IMR-90 (cell line): ENCODE results near the gene PRPF8. TPM values are rescaled to one million over a fixed set of nuclear protein-coding genes. Genes with fewer than 3 reads are reported as not detected.

ENCODE experiments used
- ATAC-seq: fragments of 200-7000 bp; cut with Tn5 transposase; 2 replicates; pipeline ENCODE4 v1.9.1; 2020; ENCODE audit warnings: low read depth, mild to moderate bottlenecking, moderate library complexity
- BruUV-seq: library from RNA; stranded (reverse); fragments of 400-500 nt; replicated peaks from 2 replicates; lab custom pipeline; 2021; lab: Mats Ljungman, UMichigan
- CTCF ChIA-PET: fragments of 300-600 bp; formaldehyde crosslinking; extraction: SDS; loops from one replicate; lab custom pipeline; 2021; ENCODE audit warnings: antibody characterized with exemption; lab: Yijun Ruan, JAX
- POLR2A ChIA-PET: fragments of 300-600 bp; sonication (Branson Sonifier 250); formaldehyde crosslinking; loops from one replicate; lab custom pipeline; 2022; ENCODE audit warnings: antibody characterized with exemption; ENCODE audit not compliant: unreplicated experiment; lab: Charles Lee
- DNase-seq: peaks from one replicate; pipeline ENCODE4 v3.0.0; 2013
- H2AFZ ChIP-seq: replicated peaks from 2 replicates; pipeline ENCODE3; 2013; ENCODE audit warnings: low read length, mild to moderate bottlenecking; ENCODE audit not compliant: poor library complexity
- H2AK5ac ChIP-seq: 2 replicates; pipeline ENCODE4 v1.6.1; 2013; ENCODE audit warnings: low read depth, low read length, inconsistent platforms
- H2AK9ac ChIP-seq: replicated peaks from 2 replicates; pipeline ENCODE3; 2013; ENCODE audit warnings: mild to moderate bottlenecking, low read depth, low read length, moderate library complexity; ENCODE audit not compliant: poor library complexity
- H2BK120ac ChIP-seq: 2 replicates; pipeline ENCODE4 v1.6.1; 2013; ENCODE audit warnings: low read depth, low read length, inconsistent platforms
- H2BK15ac ChIP-seq: 3 replicates; pipeline ENCODE4 v1.6.1; 2013; ENCODE audit warnings: low read depth, low read length, inconsistent platforms
- H2BK20ac ChIP-seq: 2 replicates; pipeline ENCODE4 v1.6.1; 2013; ENCODE audit warnings: low read depth, mild to moderate bottlenecking, inconsistent platforms, low read length, moderate library complexity
- H2BK5ac ChIP-seq: 2 replicates; pipeline ENCODE4 v1.6.1; 2013; ENCODE audit warnings: mild to moderate bottlenecking, low read depth, low read length, inconsistent platforms; ENCODE audit not compliant: poor library complexity, severe bottlenecking
- H3K14ac ChIP-seq: replicated peaks from 2 replicates; pipeline ENCODE4 v1.6.1; 2013; ENCODE audit warnings: low read depth, low read length, inconsistent platforms
- H3K18ac ChIP-seq: 2 replicates; pipeline ENCODE4 v1.6.1; 2013; ENCODE audit warnings: low read depth, low read length, control low read depth
- H3K23ac ChIP-seq: 2 replicates; pipeline ENCODE4 v1.6.1; 2013; ENCODE audit warnings: low read depth, low read length, inconsistent platforms
- H3K27ac ChIP-seq: 2 replicates; pipeline ENCODE4 v1.5.1; 2013; ENCODE audit warnings: mild to moderate bottlenecking, control low read depth, low read length; ENCODE audit not compliant: insufficient read depth
- H3K27me3 ChIP-seq: 2 replicates; pipeline ENCODE4 v1.6.1; 2013; ENCODE audit warnings: low read length; ENCODE audit not compliant: control insufficient read depth, insufficient read depth
- H3K36me3 ChIP-seq: 2 replicates; pipeline ENCODE4 v1.6.1; 2013; ENCODE audit warnings: low read length, mixed read lengths; ENCODE audit not compliant: control insufficient read depth, insufficient read depth
- H3K4ac ChIP-seq: 2 replicates; pipeline ENCODE4 v1.6.1; 2013; ENCODE audit warnings: low read depth, low read length, inconsistent platforms
- H3K4me1 ChIP-seq: 2 replicates; pipeline ENCODE4 v1.6.1; 2013; ENCODE audit warnings: low read length, mixed read lengths; ENCODE audit not compliant: control insufficient read depth, insufficient read depth
- H3K4me2 ChIP-seq: 2 replicates; pipeline ENCODE4 v1.6.1; 2013; ENCODE audit warnings: low read depth, mild to moderate bottlenecking, control low read depth, low read length, moderate library complexity
- H3K4me3 ChIP-seq: 2 replicates; pipeline ENCODE4 v1.5.1; 2013; ENCODE audit warnings: low read depth, mild to moderate bottlenecking, control low read depth, low read length, moderate library complexity; ENCODE audit not compliant: insufficient read depth
- H3K56ac ChIP-seq: 2 replicates; pipeline ENCODE4 v1.6.1; 2013; ENCODE audit warnings: low read length, inconsistent platforms; ENCODE audit not compliant: insufficient read depth; ENCODE audit errors: extremely low read depth
- H3K79me1 ChIP-seq, 2 experiments: 2 replicates each; pipeline ENCODE4 v1.6.1; 2013; ENCODE audit warnings: low read length in 2 of 2, inconsistent platforms in 1 of 2, low read depth in 1 of 2
- H3K9ac ChIP-seq: 2 replicates; pipeline ENCODE4 v1.6.1; 2013; ENCODE audit warnings: low read depth, low read length, control low read depth
- H3K9me1 ChIP-seq: 2 replicates; pipeline ENCODE4 v1.6.1; 2013; ENCODE audit warnings: low read length, inconsistent platforms; ENCODE audit not compliant: insufficient read depth
- H3K9me3 ChIP-seq: 2 replicates; pipeline ENCODE4 v1.6.1; 2013; ENCODE audit warnings: low read length; ENCODE audit not compliant: control insufficient read depth, insufficient read depth
- H4K20me1 ChIP-seq: 2 replicates; pipeline ENCODE4 v1.6.1; 2013; ENCODE audit warnings: low read length, inconsistent platforms; ENCODE audit not compliant: insufficient read depth
- H4K5ac ChIP-seq: 2 replicates; pipeline ENCODE4 v1.6.1; 2013; ENCODE audit warnings: mild to moderate bottlenecking, low read depth, low read length, control low read depth
- H4K8ac ChIP-seq, 2 experiments: 2 replicates each; pipeline ENCODE4 v1.6.1; 2013; ENCODE audit warnings: low read depth in 2 of 2, low read length in 2 of 2, control low read depth in 1 of 2, inconsistent platforms in 1 of 2
- H4K91ac ChIP-seq: 2 replicates; pipeline ENCODE4 v1.6.1; 2013; ENCODE audit warnings: low read depth, low read length, inconsistent platforms; ENCODE audit not compliant: insufficient read depth
- BHLHE40 ChIP-seq: fragments of 150-350 bp; IDR thresholded peaks from 2 replicates; pipeline ENCODE4 v1.6.1; 2016; ENCODE audit warnings: mild to moderate bottlenecking, low read depth, low read length
- CEBPB ChIP-seq: IDR thresholded peaks from 2 replicates; pipeline ENCODE4 v1.6.1; 2012; ENCODE audit warnings: low read depth, low read length, improper control_type of control experiment
- CHD1 ChIP-seq: IDR thresholded peaks from 2 replicates; pipeline ENCODE4 v1.6.1; 2012; ENCODE audit warnings: low read depth, low read length, improper control_type of control experiment
- FOS ChIP-seq: fragments of 150-350 bp; IDR thresholded peaks from 2 replicates; pipeline ENCODE4 v1.6.1; 2016; ENCODE audit warnings: low read depth, low read length
- MAFK ChIP-seq: IDR thresholded peaks from 2 replicates; pipeline ENCODE4 v1.6.1; 2012; ENCODE audit warnings: low read depth, low read length, improper control_type of control experiment
- MAZ ChIP-seq: IDR thresholded peaks from 2 replicates; pipeline ENCODE4 v1.6.1; 2012; ENCODE audit warnings: low read depth, mild to moderate bottlenecking, low read length, improper control_type of control experiment, moderate library complexity, borderline replicate concordance
- MXI1 ChIP-seq: IDR thresholded peaks from 2 replicates; pipeline ENCODE4 v1.6.1; 2012; ENCODE audit warnings: low read depth, mild to moderate bottlenecking, low read length, moderate library complexity, borderline replicate concordance
- NFE2L2 ChIP-seq: fragments of 150-350 bp; IDR thresholded peaks from 2 replicates; pipeline ENCODE4 v1.6.1; 2016; ENCODE audit warnings: low read depth, mild to moderate bottlenecking, low read length
- POLR2A ChIP-seq: IDR thresholded peaks from 2 replicates; pipeline ENCODE4 v1.6.1; 2012; ENCODE audit warnings: mild to moderate bottlenecking, low read depth, low read length
- RAD21 ChIP-seq: IDR thresholded peaks from 2 replicates; pipeline ENCODE4 v1.6.1; 2012; ENCODE audit warnings: low read length, improper control_type of control experiment
- RCOR1 ChIP-seq: IDR thresholded peaks from 2 replicates; pipeline ENCODE4 v1.6.1; 2012; ENCODE audit warnings: mild to moderate bottlenecking, low read length, improper control_type of control experiment; ENCODE audit not compliant: insufficient replicate concordance
- RFX5 ChIP-seq: IDR thresholded peaks from 2 replicates; pipeline ENCODE4 v1.8.0; 2012; ENCODE audit warnings: low read depth, mild to moderate bottlenecking, low read length, moderate library complexity
- SMC3 ChIP-seq: fragments of 150-350 bp; IDR thresholded peaks from 2 replicates; pipeline ENCODE4 v1.6.1; 2016; ENCODE audit warnings: low read depth, mild to moderate bottlenecking, antibody characterized with exemption, low read length, moderate library complexity
- USF2 ChIP-seq: fragments of 150-350 bp; IDR thresholded peaks from 2 replicates; pipeline ENCODE4 v1.6.1; 2017; ENCODE audit warnings: mild to moderate bottlenecking, antibody characterized with exemption, low read length, low read depth
- WGBS, 2 experiments: methylation state at CpG; one replicate each; pipeline versions ENCODE4 v1.1.5 to v1.1.7; 2013; ENCODE audit warnings: missing lambda C conversion rate in 2 of 2; ENCODE audit not compliant: insufficient read length in 1 of 2; ENCODE audit errors: extremely low coverage in 2 of 2; 5-methylcytosine and 5-hydroxymethylcytosine counted together
- dilution Hi-C: fragments of 300-500 bp; cut with HindIII; formaldehyde crosslinking; loops from one replicate; pipeline ENCODE4 v1.14.3; 2018; ENCODE audit warnings: low sequenced_read_pairs; ENCODE audit not compliant: unreplicated experiment
- in situ Hi-C: fragments of 300-500 bp; cut with MboI; formaldehyde crosslinking; loops from 3 replicates; pipeline ENCODE4 v1.14.3; 2019; ENCODE audit warnings: low sequenced_read_pairs, inconsistent platforms, mixed read lengths
- intact Hi-C: fragments of 100-400 bp; cut with micrococcal nuclease; formaldehyde crosslinking; loops from 2 replicates; pipeline ENCODE4 v1.10.0; 2022
- polyA plus RNA-seq, 3 experiments: library from polyadenylated mRNA; depleted of rRNA; stranded (reverse); fragments of >200 nt; gene quantifications; 2 replicates each; pipeline ENCODE4 v1.2.3, GENCODE V29; 2012; ENCODE audit warnings: low replicate concordance in 1 of 3
- total RNA-seq: library from RNA; depleted of rRNA; stranded (reverse); fragments of >200 nt; gene quantifications from 2 replicates; pipeline ENCODE4 v1.2.3, GENCODE V29; 2012
- TF ChIP-seq, protein P1 (sequence below): conservative IDR thresholded peaks from 2 replicates; pipeline ENCODE4 v1.5.1; 2012; ENCODE audit warnings: mild to moderate bottlenecking, low read depth, low read length, improper control_type of control experiment
- TF ChIP-seq, protein P2 (sequence below): fragments of 150-350 bp; IDR thresholded peaks from 2 replicates; pipeline ENCODE4 v1.6.1; 2016; ENCODE audit warnings: low read depth, mild to moderate bottlenecking, low read length, moderate library complexity, borderline replicate concordance

PRPF8 gene
- total and polyA plus RNA-seq, 2 of the 4 experiments (the other 2 are of a cell fraction), result 141 to 160 TPM

DNA sequence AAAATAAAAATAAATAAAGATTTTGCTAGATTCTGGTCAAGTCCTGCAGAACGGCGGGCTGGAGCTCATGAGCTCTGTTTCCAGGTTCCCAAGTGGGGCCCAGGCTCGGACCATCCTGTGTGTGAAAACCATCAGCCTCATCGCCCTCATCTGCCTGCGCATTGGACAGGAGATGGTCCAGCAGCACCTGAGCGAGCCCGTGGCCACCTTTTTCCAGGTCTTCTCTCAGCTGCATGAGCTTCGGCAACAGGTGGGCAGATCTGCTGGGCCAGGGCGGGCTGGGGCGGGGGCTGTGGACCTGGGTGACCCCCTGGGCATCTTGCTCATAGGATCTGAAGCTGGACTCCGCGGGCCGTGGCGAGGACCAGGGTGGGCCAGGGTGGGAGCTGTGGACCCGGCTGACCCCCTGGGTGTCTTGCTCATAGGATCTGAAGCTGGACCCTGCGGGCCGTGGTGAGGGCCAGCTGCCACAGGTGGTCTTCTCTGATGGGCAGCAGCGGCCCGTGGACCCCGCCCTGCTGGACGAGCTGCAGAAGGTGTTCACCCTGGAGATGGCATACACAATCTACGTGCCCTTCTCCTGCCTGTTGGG lies 47.7 kb upstream of the PRPF8 start:
- no peak for ATAC-seq
- dilution Hi-C loops, result no loop called here
- no peak for DNase-seq
- Histone ChIP-seq H3K4me2 (no peak overlapping the region), H3K79me1 (peaks cover 0 to 13% of the 10 kb centered on the region in 2 experiments; a peak in 1 of 4 replicates), H3K23ac (no peak overlapping the region), H3K9me1 (peaks cover 4% of the 10 kb centered on the region; the same call in 1 of the 2 replicates), H4K91ac (no peak overlapping the region), H2AK9ac (no peak overlapping the region), H3K27me3 (no peaks in the 10 kb centered on the region), H3K4me3 (no peak overlapping the region), H2BK120ac (no peak overlapping the region), H3K56ac (no peak overlapping the region), H3K9me3 (no peaks in the 10 kb centered on the region), H4K20me1 (no peaks in the 10 kb centered on the region), H3K9ac (no peak overlapping the region), H3K14ac (no peak overlapping the region), H2BK20ac (no peak overlapping the region), H4K5ac (no peak overlapping the region), H4K8ac (no peak overlapping the region), H2BK15ac (no peak overlapping the region), H3K27ac (no peak overlapping the region), H3K4ac (no peak overlapping the region), H3K18ac (no peak overlapping the region), H2AFZ (no peak overlapping the region), H3K4me1 (peaks cover 8% of the 10 kb centered on the region), H2BK5ac (no peak overlapping the region), H2AK5ac (no peak overlapping the region), H3K36me3 (peaks cover 31% of the 10 kb centered on the region)
- ChIA-PET POLR2A (interaction anchor here (0.5 kb wide), 1 partner anchor 97 kb away, joined by 3 read pairs; the partner anchor contains the start of genes RPA1 and SMYD4), CTCF (no interaction called here)
- intact Hi-C loops, result no loop called here
- WGBS, 2 experiments, result 93% methylated on average over 15 of the region's 22 CpGs; no CpG with 5 or more reads in 1 of the 2 experiments
- BruUV-seq, result no TSS peak
- no peak for TF ChIP-seq FOS
- TF ChIP-seq RAD21, result no peak
- TF ChIP-seq CEBPB, result no peak
- TF ChIP-seq BHLHE40, result no peak
- TF ChIP-seq, protein P1, sequence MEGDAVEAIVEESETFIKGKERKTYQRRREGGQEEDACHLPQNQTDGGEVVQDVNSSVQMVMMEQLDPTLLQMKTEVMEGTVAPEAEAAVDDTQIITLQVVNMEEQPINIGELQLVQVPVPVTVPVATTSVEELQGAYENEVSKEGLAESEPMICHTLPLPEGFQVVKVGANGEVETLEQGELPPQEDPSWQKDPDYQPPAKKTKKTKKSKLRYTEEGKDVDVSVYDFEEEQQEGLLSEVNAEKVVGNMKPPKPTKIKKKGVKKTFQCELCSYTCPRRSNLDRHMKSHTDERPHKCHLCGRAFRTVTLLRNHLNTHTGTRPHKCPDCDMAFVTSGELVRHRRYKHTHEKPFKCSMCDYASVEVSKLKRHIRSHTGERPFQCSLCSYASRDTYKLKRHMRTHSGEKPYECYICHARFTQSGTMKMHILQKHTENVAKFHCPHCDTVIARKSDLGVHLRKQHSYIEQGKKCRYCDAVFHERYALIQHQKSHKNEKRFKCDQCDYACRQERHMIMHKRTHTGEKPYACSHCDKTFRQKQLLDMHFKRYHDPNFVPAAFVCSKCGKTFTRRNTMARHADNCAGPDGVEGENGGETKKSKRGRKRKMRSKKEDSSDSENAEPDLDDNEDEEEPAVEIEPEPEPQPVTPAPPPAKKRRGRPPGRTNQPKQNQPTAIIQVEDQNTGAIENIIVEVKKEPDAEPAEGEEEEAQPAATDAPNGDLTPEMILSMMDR, result no peak
- TF ChIP-seq USF2, result no peak
- TF ChIP-seq NFE2L2, result no peak
- TF ChIP-seq CHD1, result no peak
- TF ChIP-seq MAFK, result no peak
- TF ChIP-seq RFX5, result no peak
- TF ChIP-seq, protein P2, sequence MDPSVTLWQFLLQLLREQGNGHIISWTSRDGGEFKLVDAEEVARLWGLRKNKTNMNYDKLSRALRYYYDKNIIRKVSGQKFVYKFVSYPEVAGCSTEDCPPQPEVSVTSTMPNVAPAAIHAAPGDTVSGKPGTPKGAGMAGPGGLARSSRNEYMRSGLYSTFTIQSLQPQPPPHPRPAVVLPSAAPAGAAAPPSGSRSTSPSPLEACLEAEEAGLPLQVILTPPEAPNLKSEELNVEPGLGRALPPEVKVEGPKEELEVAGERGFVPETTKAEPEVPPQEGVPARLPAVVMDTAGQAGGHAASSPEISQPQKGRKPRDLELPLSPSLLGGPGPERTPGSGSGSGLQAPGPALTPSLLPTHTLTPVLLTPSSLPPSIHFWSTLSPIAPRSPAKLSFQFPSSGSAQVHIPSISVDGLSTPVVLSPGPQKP, result no peak
- TF ChIP-seq MXI1, result no peak
- no peak for TF ChIP-seq MAZ
- TF ChIP-seq RCOR1, result no peak
- no peak for TF ChIP-seq SMC3
- no peak for TF ChIP-seq POLR2A
- in situ Hi-C loops, result no loop called here
